Subcutaneous adipose tissue (tissue), 4 donors: ENCODE data around the gene LRRTM3. TPM values are rescaled to one million over a fixed set of nuclear protein-coding genes. Genes with fewer than 3 reads are reported as not detected.

Experiments used
- total RNA-seq, 4 donors: library from RNA; depleted of rRNA; stranded (reverse); fragments of >200 nt; gene quantifications; one replicate each; pipeline ENCODE4 v1.1.0, GENCODE V29; 2016
- TF ChIP-seq, protein P1 (sequence below): fragments of 450-650 bp; IDR thresholded peaks from one replicate; pipeline ENCODE4 v1.5.1; 2016; ENCODE audit warnings: low read depth, mild to moderate bottlenecking, control low read depth, antibody characterized with exemption, moderate library complexity

LRRTM3 gene
- total RNA-seq = not detected

DNA sequence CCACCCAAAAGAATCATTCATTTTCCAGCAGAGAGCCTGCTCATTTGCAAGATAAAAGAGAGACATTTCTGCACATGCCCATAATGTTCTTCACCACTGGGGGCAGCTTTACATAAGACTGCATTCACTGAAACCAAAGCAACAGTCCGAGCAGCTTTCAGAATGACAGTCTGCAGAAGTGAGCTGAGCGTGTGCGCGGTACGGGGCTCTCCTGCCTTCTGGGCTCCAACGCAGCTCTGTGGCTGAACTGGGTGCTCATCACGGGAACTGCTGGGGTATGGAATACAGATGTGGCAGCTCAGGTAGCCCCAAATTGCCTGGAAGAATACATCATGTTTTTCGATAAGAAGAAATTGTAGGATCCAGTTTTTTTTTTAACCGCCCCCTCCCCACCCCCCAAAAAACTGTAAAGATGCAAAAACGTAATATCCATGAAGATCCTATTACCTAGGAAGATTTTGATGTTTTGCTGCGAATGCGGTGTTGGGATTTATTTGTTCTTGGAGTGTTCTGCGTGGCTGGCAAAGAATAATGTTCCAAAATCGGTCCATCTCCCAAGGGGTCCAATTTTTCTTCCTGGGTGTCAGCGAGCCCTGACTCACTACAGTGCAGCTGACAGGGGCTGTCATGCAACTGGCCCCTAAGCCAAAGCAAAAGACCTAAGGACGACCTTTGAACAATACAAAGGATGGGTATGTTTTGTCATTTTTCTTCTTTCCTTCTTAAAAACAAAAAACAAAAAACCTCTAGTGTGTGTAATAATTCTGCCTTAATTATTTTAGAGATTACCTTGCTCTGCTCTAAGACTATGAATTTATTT, at the start of gene LRRTM3:
TSS of gene LRRTM3 (plus strand) at position 141 of the 820 bp plus-strand sequence.
- TF ChIP-seq, protein P1, sequence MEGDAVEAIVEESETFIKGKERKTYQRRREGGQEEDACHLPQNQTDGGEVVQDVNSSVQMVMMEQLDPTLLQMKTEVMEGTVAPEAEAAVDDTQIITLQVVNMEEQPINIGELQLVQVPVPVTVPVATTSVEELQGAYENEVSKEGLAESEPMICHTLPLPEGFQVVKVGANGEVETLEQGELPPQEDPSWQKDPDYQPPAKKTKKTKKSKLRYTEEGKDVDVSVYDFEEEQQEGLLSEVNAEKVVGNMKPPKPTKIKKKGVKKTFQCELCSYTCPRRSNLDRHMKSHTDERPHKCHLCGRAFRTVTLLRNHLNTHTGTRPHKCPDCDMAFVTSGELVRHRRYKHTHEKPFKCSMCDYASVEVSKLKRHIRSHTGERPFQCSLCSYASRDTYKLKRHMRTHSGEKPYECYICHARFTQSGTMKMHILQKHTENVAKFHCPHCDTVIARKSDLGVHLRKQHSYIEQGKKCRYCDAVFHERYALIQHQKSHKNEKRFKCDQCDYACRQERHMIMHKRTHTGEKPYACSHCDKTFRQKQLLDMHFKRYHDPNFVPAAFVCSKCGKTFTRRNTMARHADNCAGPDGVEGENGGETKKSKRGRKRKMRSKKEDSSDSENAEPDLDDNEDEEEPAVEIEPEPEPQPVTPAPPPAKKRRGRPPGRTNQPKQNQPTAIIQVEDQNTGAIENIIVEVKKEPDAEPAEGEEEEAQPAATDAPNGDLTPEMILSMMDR = no peak

DNA sequence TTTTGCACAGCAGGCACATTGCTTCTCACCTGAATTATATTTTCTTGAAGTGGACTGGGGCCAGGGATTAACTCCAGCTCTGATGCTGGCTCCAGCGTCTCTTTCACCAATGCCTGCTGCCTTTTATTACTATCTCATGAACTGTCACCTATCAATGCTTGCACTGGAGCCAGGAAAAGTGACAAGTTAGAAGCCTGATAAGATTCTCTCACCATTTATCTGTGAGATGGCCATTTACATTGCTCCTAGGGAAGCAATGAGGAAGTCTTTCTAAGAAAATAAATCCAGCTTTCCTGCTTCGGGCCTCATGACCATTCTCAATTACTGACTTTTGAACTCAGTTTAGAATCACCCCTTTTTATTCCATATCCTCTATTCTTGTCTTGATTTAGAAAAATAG, 48.5 kb upstream of the LRRTM3 start:
- TF ChIP-seq, protein P1 = no peak

DNA sequence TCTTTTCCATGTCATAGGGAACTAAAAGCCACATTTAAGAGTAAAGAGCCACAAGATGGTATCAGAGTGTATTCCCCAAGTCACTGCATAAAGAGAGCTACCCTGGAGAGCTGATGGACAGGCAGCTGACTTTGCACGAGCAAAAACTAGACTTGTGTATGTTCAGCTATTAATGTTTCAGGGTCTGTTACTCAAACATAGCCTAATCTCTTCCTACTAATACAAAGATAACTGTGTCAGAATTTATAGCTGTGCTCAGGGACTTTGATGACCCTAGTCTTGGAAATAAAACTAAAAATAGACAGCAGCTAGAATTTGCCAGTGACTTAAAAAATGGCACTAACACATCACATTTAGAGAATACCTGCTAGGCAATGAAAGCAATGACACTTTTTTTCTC, 45.5 kb upstream of the LRRTM3 start:
- TF ChIP-seq, protein P1 = no peak

DNA sequence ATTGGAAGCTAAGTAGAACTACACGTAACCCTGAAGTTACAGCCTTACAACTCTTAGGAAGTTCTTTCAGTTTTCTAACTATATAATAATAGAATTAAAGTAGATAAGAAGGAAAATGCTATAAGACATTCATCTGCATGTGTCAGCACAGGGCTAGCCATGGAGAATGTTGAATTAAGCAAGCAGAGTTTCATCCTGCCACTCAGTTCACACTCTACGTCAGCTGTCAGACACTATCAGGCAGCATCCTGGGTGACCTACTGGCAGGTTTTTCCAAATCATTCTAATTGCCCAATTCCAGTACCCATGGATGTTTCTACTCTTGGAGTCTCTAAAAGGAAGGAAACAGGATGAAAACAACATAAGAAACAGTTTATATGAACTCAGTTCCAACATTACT, 45.0 kb upstream of the LRRTM3 start:
- TF ChIP-seq, protein P1 = no peak

DNA sequence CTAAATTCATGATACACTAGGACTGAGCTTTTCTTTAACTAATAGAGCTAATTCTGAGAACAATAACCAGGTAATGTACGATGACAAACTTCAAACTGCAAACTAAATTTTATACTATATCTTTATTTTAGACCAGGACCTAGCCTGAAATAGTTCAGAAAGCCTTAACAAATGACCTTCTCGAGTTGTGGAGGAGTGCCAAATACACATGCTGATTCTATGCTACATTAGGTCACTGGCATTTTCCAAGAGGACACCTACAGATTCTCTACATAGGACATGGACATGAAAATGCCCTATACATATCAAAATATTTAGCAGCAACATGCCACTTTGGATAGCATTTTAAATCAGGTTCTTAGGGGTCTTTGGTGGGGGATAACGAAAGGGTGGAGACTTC, 44.0 kb upstream of the LRRTM3 start:
- TF ChIP-seq, protein P1 = no peak

DNA sequence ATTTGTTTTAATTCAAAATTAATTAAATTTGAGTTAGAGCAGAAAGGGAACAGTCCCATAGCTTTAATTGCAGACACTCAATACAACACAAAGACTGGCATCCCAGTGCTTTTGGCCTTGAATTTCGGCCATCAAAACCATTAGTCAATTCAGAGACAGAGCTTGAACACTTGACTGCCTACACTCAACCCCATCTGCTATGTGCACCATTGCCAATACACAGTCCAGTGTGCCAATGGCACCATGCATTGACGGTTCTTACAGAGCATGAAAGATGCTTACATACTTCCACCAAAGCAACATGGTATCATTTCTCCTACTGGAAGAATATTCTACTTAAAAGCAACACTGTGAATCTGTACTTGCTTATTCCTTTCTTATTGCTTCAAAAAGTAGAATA, 43.6 kb upstream of the LRRTM3 start:
- TF ChIP-seq, protein P1 = no peak

DNA sequence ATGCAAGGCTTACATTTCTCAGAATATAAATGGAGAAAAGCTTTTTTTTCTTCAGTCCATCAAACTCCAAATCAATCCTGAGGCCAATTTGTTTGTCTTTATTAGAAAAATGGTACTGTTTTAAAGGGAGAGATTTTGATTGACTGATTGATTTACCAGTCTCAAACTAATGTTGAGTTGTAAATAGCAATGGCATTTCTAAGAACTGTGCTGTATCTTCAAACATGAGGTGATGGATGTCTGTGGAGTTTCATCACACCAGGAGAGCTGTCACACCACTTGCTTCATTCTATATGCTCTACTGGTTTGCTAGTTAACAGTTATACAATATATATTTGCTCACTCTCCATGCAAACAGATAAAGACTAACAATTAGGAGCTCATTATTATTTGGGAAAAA, 39.0 kb upstream of the LRRTM3 start:
- TF ChIP-seq, protein P1 = no peak
